Esophagus squamous epithelium (tissue), 4 donors: ENCODE results near the gene NRXN2.

Experiments used
- POLR2A ChIP-seq, 4 donors: fragments of 450-650 bp; IDR thresholded peaks; one replicate each; pipeline ENCODE4 v1.6.1; 2017; ENCODE audit warnings: antibody characterized with exemption in 4 of 4, mild to moderate bottlenecking in 4 of 4, moderate library complexity in 3 of 4
- TF ChIP-seq, protein P1 (sequence below), 6 experiments: fragments of 450-650 bp in 4 of 6; fragments of 200-600 bp in 2 of 6; sonication (generic) in 2 of 6; IDR thresholded peaks; one replicate each; pipeline ENCODE4 v1.5.1; 2016 to 2019; ENCODE audit warnings: antibody characterized with exemption in 6 of 6, mild to moderate bottlenecking in 4 of 6, moderate library complexity in 4 of 6

- TF ChIP-seq, protein P1, sequence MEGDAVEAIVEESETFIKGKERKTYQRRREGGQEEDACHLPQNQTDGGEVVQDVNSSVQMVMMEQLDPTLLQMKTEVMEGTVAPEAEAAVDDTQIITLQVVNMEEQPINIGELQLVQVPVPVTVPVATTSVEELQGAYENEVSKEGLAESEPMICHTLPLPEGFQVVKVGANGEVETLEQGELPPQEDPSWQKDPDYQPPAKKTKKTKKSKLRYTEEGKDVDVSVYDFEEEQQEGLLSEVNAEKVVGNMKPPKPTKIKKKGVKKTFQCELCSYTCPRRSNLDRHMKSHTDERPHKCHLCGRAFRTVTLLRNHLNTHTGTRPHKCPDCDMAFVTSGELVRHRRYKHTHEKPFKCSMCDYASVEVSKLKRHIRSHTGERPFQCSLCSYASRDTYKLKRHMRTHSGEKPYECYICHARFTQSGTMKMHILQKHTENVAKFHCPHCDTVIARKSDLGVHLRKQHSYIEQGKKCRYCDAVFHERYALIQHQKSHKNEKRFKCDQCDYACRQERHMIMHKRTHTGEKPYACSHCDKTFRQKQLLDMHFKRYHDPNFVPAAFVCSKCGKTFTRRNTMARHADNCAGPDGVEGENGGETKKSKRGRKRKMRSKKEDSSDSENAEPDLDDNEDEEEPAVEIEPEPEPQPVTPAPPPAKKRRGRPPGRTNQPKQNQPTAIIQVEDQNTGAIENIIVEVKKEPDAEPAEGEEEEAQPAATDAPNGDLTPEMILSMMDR (IDR thresholded peaks at IDR 0.05), result no peak
- TF ChIP-seq POLR2A (IDR thresholded peaks at IDR 0.05), result no peak
Measured at GRCh38 chr11:64558869-64559268, 164.1 kb downstream of the NRXN2 start.
